Caco-2 (cell line): ENCODE measurements around the gene PLAGL1. TPM values are rescaled to one million over a fixed set of nuclear protein-coding genes. Genes with fewer than 3 reads are reported as not detected.

ENCODE experiments used
- BruUV-seq: library from RNA; stranded (reverse); fragments of 400-500 nt; replicated peaks from 2 replicates; lab custom pipeline; 2021; lab: Mats Ljungman, UMichigan
- CTCF ChIA-PET: fragments of 300-600 bp; sonication (Branson Sonifier 250); formaldehyde crosslinking; loops from one replicate; lab custom pipeline; 2022; ENCODE audit warnings: antibody characterized with exemption; lab: Charles Lee
- POLR2A ChIA-PET: fragments of 300-600 bp; sonication (Branson Sonifier 250); formaldehyde crosslinking; loops from one replicate; lab custom pipeline; 2022; ENCODE audit warnings: antibody characterized with exemption; lab: Charles Lee
- DNase-seq, 2 experiments: peaks; one replicate each; pipeline versions ENCODE4 v3.0.0 to v3.0.0-alpha.2; 2020 to 2022
- H3K27me3 ChIP-seq: replicated peaks from 2 replicates; pipeline ENCODE4 v1.6.0; 2011; ENCODE audit warnings: low read length; ENCODE audit not compliant: control insufficient read depth, insufficient read depth
- H3K36me3 ChIP-seq: 2 replicates; pipeline ENCODE4 v1.5.1; 2011; ENCODE audit warnings: low read length; ENCODE audit not compliant: control insufficient read depth, insufficient read depth
- H3K4me1 ChIP-seq: fragments of 250-450 bp; sonication (Bioruptor Pico); 2 replicates; pipeline ENCODE4 v1.5.1; 2020; ENCODE audit warnings: mild to moderate bottlenecking
- H3K4me3 ChIP-seq: 2 replicates; pipeline ENCODE4 v1.5.1; 2011; ENCODE audit warnings: low read depth, mild to moderate bottlenecking, control low read depth, low read length
- H3K9me3 ChIP-seq: fragments of 250-450 bp; sonication (Bioruptor Pico); 2 replicates; pipeline ENCODE4 v1.5.1; 2020; ENCODE audit warnings: mild to moderate bottlenecking, moderate library complexity
- H3K27ac Mint-ChIP-seq: one replicate; pipeline ENCODE4 v1.8.0; 2022; ENCODE audit warnings: mixed read lengths; ENCODE audit not compliant: unreplicated experiment
- H3K27me3 Mint-ChIP-seq: one replicate; pipeline ENCODE4 v1.8.0; 2022; ENCODE audit warnings: mixed read lengths; ENCODE audit not compliant: insufficient read depth, unreplicated experiment
- H3K36me3 Mint-ChIP-seq: one replicate; pipeline ENCODE4 v1.8.0; 2022; ENCODE audit warnings: mild to moderate bottlenecking, mixed read lengths; ENCODE audit not compliant: insufficient read depth, unreplicated experiment
- H3K4me1 Mint-ChIP-seq: one replicate; pipeline ENCODE4 v1.8.0; 2022; ENCODE audit warnings: low read depth, mixed read lengths; ENCODE audit not compliant: unreplicated experiment
- H3K4me3 Mint-ChIP-seq: one replicate; pipeline ENCODE4 v1.8.0; 2022; ENCODE audit warnings: mild to moderate bottlenecking, moderate library complexity, mixed read lengths; ENCODE audit not compliant: unreplicated experiment
- H3K9me3 Mint-ChIP-seq: one replicate; pipeline ENCODE4 v1.8.0; 2022; ENCODE audit warnings: mixed read lengths; ENCODE audit not compliant: unreplicated experiment
- intact Hi-C: fragments of 100-400 bp; cut with micrococcal nuclease; formaldehyde crosslinking; loops from one replicate; pipeline ENCODE4 v1.10.0; 2022; ENCODE audit not compliant: unreplicated experiment
- total RNA-seq: library from RNA; stranded (reverse); gene quantifications from 2 replicates; pipeline ENCODE4 v1.2.3, GENCODE V29; 2022
- TF ChIP-seq, protein P1 (sequence below), 2 experiments: fragments of 200-600 bp in 1 of 2; IDR thresholded peaks; 1 replicate in 1 of 2; 2 replicates in 1 of 2; pipeline versions ENCODE4 v1.5.1 to v1.8.0; 2011 to 2022; ENCODE audit warnings: antibody characterized with exemption in 1 of 2, control low read depth in 1 of 2, inconsistent platforms in 1 of 2, low read depth in 1 of 2, low read length in 1 of 2, mild to moderate bottlenecking in 1 of 2, moderate library complexity in 1 of 2; ENCODE audit not compliant: insufficient read depth in 1 of 2, severe bottlenecking in 1 of 2, unreplicated experiment in 1 of 2

The PLAGL1 gene
- total RNA-seq, 1 experiment from 2014 or later: 0.70 TPM

DNA sequence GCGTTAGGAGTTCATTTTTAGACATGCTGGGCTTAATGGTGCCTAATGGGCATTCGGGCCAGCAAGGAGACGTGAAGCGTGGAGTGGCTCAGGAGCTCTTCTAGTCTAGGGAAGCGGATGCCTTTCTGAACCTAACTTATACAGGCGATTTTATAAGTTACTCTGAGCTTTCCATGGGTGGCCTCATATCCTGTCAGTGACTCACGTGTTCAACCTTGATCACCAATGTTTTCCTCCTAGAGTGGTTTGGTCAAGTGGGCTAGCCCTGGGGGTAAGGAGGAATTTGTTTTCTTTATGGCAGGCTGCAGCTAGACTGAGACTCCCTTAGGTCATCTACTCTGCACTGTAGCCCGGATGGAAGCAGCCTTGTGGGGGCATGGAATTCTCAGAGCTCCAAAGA, 52.1 kb downstream of the PLAGL1 start:
- Mint-ChIP-seq H3K36me3 (no peaks in the 10 kb centered on the region), H3K4me1 (peaks cover 9% of the 10 kb centered on the region), H3K27ac (no peak overlapping the region), H3K27me3 (no peaks in the 10 kb centered on the region), H3K9me3 (no peaks in the 10 kb centered on the region), H3K4me3 (no peak overlapping the region)
- Histone ChIP-seq H3K9me3 (no peaks in the 10 kb centered on the region), H3K4me1 (peaks cover 16% of the 10 kb centered on the region), H3K36me3 (no peaks in the 10 kb centered on the region), H3K4me3 (no peak overlapping the region), H3K27me3 (no peaks in the 10 kb centered on the region)
- no TSS peak for BruUV-seq
- TF ChIP-seq, protein P1, sequence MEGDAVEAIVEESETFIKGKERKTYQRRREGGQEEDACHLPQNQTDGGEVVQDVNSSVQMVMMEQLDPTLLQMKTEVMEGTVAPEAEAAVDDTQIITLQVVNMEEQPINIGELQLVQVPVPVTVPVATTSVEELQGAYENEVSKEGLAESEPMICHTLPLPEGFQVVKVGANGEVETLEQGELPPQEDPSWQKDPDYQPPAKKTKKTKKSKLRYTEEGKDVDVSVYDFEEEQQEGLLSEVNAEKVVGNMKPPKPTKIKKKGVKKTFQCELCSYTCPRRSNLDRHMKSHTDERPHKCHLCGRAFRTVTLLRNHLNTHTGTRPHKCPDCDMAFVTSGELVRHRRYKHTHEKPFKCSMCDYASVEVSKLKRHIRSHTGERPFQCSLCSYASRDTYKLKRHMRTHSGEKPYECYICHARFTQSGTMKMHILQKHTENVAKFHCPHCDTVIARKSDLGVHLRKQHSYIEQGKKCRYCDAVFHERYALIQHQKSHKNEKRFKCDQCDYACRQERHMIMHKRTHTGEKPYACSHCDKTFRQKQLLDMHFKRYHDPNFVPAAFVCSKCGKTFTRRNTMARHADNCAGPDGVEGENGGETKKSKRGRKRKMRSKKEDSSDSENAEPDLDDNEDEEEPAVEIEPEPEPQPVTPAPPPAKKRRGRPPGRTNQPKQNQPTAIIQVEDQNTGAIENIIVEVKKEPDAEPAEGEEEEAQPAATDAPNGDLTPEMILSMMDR (IDR thresholded peaks at IDR 0.05; ENCODE audit: insufficient read depth in 1 of 2, low read depth in 1 of 2, low read length in 1 of 2, severe bottlenecking in 1 of 2, unreplicated experiment in 1 of 2): no peak
- DNase-seq: no peak
- intact Hi-C loops: no loop called here
- POLR2A ChIA-PET: no interaction called here
- CTCF ChIA-PET: no interaction called here

DNA sequence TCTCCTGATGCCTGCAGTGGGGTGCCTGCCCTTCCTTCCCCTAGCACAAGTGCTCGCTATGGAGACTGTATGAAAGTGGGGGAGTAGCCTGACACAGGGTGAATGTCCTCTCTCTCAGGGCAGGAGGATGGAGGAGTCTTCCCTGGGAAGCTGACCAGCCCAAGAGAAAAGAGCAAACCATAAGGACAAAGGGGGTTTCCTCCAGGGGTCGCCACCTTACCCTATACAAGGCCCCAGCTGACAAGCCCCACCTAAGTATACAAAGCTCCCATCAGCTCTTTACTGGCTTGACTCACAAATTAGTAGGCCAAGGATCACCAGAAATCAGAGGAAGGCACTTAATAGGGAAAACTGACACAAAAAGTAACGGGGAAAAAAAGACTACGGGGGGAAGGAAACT, 54.1 kb downstream of the PLAGL1 start:
- peaks cover 26% of the 10 kb centered on the region for H3K4me1 ChIP-seq
- POLR2A ChIA-PET: no interaction called here
- CTCF ChIA-PET: no interaction called here
- no peak overlapping the region for H3K4me3 ChIP-seq
- DNase-seq: no peak
- intact Hi-C loops: no loop called here
- TF ChIP-seq, protein P1 (IDR thresholded peaks at IDR 0.05; ENCODE audit: insufficient read depth in 1 of 2, low read depth in 1 of 2, low read length in 1 of 2, severe bottlenecking in 1 of 2, unreplicated experiment in 1 of 2): no peak
- Mint-ChIP-seq H3K9me3 (no peaks in the 10 kb centered on the region), H3K4me3 (no peak overlapping the region), H3K36me3 (no peaks in the 10 kb centered on the region), H3K27me3 (no peaks in the 10 kb centered on the region), H3K4me1 (peaks cover 8% of the 10 kb centered on the region), H3K27ac (no peak overlapping the region)
- no peaks in the 10 kb centered on the region for H3K36me3 ChIP-seq
- BruUV-seq: no TSS peak
- H3K9me3 ChIP-seq: no peaks in the 10 kb centered on the region
- H3K27me3 ChIP-seq: no peaks in the 10 kb centered on the region

DNA sequence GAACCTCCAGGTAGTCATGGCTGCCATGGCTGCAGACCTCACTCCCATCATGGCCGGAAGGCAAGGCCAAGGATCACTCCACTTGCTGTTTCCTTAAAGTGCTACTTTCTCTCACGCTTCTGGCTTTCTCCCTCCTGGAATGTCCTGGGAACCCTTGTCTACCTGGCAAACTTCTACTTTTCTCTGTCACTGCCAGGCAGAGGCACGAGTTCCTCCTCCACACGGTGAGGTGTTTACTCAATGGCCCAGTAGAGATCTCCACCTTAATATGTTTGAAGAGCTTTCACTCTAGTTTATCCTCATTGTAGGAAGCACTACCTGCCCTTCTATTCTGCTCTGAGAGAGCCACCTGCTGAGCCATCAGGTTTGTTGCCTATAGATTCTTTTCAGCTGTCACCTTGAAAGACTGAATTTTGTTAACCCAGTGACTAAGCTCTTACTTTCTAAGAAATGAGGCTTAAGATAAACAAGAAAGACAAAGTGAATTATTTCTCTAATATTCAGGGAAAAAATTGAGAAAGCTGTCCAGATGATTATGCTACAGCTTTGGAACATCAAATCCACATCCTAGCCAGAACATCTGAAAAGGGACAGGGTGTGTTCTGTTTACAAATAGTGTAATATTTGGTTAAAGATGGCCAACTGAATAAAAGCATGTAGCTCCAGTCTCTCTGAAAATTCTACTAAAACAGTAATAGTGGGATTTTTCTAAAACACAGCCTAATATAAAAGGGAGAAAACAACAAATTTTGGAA, 54.9 kb downstream of the PLAGL1 start:
- H3K27me3 ChIP-seq: no peaks in the 10 kb centered on the region
- Mint-ChIP-seq H3K4me1 (peaks cover 6% of the 10 kb centered on the region), H3K27ac (no peak overlapping the region), H3K4me3 (no peak overlapping the region), H3K36me3 (no peaks in the 10 kb centered on the region), H3K9me3 (no peaks in the 10 kb centered on the region), H3K27me3 (no peaks in the 10 kb centered on the region)
- POLR2A ChIA-PET: no interaction called here
- DNase-seq: no peak
- intact Hi-C loops: no loop called here
- H3K9me3 ChIP-seq: no peaks in the 10 kb centered on the region
- TF ChIP-seq, protein P1 (IDR thresholded peaks at IDR 0.05; ENCODE audit: insufficient read depth in 1 of 2, low read depth in 1 of 2, low read length in 1 of 2, severe bottlenecking in 1 of 2, unreplicated experiment in 1 of 2): no peak
- peaks cover 20% of the 10 kb centered on the region for H3K4me1 ChIP-seq
- no TSS peak for BruUV-seq
- no peaks in the 10 kb centered on the region for H3K36me3 ChIP-seq
- no peak overlapping the region for H3K4me3 ChIP-seq
- CTCF ChIA-PET: no interaction called here
